Skeletal muscle cell (primary cell): ENCODE data around the gene RNPC3.

Experiments
- DNase-seq: peaks from one replicate; pipeline ENCODE4 v3.0.0-alpha.2; 2010; ENCODE audit warnings: low read depth
- H3K4me3 ChIP-seq: 2 replicates; pipeline ENCODE4 v1.5.1; 2011; ENCODE audit warnings: low read depth, mild to moderate bottlenecking, control low read depth, low read length, moderate library complexity

Gene RNPC3, protein sequence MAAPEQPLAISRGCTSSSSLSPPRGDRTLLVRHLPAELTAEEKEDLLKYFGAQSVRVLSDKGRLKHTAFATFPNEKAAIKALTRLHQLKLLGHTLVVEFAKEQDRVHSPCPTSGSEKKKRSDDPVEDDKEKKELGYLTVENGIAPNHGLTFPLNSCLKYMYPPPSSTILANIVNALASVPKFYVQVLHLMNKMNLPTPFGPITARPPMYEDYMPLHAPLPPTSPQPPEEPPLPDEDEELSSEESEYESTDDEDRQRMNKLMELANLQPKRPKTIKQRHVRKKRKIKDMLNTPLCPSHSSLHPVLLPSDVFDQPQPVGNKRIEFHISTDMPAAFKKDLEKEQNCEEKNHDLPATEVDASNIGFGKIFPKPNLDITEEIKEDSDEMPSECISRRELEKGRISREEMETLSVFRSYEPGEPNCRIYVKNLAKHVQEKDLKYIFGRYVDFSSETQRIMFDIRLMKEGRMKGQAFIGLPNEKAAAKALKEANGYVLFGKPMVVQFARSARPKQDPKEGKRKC

DNA sequence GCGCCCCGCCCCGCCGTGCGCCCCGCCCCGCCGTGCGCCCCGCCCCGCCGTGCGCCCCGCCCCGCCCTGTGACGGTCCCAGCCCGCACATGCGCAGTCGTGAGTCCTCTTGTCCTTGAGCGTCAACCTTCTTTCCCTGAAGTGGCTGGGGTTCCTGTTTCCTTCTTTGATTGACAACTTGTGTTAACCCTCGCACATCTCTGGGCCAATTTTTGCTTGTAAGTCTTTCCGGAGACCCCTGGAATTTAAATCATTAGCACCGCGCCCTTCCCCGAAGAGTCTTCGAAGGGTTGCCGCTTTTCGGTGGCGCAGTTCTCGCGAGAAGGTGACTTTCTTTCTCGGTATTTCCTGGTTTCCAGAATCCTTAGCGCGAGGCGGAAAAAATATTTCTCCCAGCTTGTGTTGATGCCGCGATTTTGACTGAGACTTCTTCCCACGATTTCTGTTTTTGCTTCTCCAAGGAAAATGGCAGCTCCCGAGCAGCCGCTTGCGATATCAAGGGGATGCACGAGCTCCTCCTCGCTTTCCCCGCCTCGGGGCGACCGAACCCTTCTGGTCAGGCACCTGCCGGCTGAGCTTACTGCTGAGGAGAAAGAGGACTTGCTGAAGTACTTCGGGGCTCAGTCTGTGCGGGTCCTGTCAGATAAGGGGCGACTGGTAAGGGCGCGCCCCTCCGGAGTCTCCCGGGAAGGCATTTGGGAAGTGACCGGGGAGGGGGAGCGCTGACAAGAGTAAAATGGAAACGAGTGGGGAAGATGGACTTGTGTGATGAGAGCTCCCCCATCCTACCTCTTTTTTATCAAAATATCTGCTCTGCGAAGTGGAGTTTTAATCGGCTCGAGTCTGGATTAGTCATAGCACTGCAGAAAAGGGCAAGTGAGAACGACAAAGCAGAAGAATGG lies at the start of gene RNPC3:
TSS of gene RNPC3 (plus strand) at position 93 of the 901 bp plus-strand sequence. CDS start at position 465, 372 bp downstream.
- H3K4me3 ChIP-seq = peak within 1 kb of the TSS; percentile 83
- DNase-seq = peak; percentile 64

DNA sequence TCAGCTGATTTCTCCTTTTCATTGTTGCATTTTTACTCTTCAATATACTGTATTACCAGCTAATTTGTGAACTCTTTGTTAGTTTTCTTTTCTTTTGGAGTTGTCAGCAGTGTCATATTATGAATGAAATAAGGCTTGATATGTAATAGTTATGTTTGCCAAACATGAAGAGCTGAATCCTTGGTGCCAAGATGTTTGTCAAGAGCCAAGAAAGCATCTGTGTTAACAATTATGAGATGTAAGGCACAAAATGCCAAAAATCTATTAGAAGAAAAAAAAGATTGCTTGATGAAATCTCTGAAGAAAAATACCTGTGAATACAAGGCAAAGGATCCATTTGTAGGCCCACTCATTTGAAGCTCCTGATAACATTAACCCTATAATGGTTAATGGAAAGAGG lies 48.4 kb upstream of the RNPC3 start:
- no peak overlapping the region for H3K4me3 ChIP-seq
- no peak for DNase-seq

DNA sequence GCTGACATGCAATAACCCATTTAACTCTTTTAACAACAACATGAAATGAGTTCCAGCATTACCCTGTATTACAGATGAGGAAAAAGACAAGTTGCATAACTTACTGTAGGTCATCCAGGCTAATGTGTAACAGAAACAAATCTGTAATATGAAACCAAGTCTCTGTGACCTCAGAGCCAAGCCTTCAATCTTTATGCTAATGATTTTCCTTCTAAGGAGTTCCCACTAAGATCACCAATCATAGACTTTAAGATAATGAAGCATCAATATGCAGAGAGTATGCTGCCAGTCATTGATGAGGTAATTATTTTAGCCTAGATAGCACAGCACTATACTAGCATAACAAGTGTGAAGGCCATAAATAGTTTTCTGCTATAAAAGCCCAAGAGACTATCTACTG lies 35.6 kb upstream of the RNPC3 start:
- no peak for DNase-seq
- no peak overlapping the region for H3K4me3 ChIP-seq

DNA sequence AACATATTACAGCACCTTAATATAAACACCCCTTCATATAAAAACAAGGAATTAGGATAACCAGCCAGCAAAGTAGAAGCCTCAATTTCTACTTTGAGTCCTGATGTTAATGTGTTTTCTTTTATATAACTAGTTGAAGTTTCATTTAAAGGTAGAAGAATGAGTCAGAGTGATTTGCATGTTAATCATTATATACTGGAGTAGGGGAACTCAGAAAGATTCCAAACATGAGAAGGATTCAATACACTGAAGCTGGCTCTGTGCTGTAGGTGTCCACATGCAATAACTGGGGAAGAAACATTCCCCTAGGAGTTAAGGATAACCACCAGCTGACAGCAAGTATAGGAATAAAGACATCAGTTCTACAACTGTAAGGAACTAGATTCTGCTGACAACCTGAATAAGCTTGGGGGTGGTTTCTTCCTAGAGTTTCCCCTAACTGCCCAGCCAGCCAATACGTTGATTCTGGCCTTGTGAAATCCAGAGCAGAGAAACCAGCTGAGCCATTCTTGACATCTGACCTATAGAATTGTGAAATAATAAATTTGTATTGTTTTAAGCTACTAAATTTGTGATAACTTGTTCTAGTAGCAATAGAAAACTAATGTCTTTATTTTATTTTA lies 33.4 kb upstream of the RNPC3 start:
- no peak overlapping the region for H3K4me3 ChIP-seq
- DNase-seq = peak; percentile 13

DNA sequence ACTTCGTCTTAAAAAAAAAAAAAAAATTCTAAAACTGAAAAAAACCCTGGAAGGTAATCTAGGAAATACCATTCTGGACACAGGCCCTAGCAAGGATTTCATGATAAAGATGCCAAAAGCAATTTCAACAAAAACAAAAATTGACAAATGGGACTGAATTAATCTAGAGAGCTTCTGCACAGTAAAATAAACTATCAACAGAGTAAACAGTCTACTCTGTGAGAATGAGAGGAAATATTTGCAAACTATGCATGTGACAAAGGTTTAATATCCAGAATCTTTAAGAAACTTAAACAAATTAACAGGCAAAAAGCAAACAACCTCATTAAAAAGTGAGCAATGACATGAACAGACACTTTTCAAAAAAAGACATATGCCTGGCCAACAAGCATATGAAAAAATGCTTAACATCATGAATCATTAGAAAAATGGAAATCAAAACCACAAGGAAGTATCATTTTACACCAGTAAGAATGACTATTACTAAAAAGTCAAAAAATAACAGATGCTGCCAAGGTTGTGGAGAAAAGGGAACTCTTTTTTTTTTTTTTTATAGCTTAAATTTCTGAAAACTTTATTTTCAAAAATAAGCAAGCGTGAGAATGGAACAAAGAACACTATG lies 29.4 kb upstream of the RNPC3 start:
- DNase-seq = no peak
- no peak overlapping the region for H3K4me3 ChIP-seq

DNA sequence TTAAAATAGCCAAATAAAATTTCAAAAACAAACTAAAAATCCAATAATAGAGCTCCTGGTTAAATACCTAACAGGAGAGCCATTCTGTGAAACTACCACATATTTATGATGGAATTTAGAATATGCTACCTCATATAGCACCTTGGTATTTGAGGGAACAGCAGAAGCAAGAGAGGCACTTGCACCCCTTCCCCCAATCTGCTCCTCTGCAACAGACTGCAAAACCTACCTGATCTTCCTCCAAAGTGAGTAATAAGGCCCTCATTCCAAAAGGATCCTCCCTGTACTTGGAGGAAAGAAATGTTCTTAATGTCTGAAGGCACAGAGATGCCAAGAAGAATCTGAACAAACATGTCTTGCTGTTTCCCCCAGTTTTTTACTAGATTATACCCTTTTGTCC lies 28.1 kb upstream of the RNPC3 start:
- DNase-seq = no peak
- no peak overlapping the region for H3K4me3 ChIP-seq

DNA sequence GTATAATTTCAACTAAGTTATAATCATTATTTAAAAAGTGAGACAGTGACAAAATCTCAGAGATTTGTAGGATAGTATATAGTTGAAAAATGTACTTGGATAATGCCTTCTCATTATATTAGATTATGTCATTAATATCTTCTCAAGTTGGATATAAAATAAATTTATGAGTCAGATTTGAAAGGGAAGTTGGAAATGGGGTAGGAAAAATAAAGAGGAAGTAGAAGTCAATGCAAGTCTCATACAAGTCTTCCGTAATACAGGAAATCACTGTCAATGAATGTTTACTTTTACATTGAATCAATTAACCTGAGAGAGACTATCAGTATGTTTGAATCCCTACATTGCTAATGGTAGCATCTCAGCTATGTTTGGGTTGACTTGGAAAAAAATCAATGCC lies 16.2 kb upstream of the RNPC3 start:
- DNase-seq = no peak
- no peak overlapping the region for H3K4me3 ChIP-seq

DNA sequence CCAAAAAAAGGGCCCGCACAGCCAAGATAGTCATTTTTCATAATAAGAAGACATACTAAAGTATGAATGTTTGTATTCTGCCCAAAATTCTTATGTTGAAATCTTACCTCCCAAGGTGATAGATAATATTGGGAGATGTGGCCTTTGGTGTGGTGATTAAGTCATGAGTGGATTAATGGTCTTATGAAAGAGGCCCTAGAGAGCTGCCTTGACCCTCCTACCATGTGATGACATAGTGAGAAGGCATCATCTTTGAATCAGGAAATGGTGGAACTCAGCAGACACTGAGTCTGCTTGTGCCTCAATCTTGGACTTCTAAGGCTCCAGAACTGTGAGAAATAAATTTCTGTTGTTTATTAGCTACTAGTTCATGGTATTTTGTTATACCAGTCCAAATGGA lies 11.8 kb upstream of the RNPC3 start:
- H3K4me3 ChIP-seq = no peak overlapping the region
- DNase-seq = no peak

DNA sequence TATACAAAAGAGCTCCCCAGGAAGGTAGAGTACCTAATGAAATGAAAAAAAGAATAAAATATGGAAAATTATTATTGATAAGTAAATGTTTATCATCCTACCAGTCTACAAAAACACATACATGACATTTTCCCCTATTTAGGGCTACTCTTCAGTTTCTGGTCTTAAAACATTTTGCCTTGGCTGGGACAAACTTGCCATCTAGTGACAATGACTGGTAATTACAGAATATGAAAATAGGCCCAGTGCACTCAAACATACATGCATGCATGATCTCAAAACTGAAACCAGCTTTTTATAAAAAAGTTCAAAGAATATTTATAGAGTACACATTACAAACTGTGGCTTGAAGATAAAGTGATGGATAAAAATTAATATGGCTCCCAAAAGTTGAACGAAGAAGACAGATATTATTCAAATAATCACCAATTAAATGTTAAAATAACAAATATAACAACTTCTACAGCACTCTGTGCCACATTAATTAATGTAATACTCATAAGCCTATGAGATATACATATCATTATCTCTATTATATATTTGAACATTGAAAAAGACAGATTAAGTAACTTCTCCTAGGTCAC lies 10.5 kb upstream of the RNPC3 start:
- DNase-seq = no peak
- no peak overlapping the region for H3K4me3 ChIP-seq

DNA sequence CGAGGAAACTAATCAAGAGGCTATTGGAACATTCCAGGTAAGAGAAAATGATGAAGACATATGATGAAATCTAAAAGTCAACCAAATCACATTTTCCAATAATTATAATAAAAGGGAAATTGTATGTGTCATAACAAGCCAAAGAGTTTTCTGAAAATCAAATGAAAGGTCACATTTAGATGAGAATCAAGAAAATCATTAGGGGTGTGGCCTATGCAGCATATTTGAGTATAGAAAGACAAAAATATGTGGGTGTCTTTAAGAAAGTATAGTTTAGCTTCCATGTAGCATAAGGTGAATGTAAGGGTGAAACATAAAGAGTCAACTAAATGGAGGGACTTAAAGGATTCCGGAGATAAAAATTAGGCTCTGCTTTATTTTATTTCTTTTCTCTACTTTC lies 9.2 kb upstream of the RNPC3 start:
- H3K4me3 ChIP-seq = no peak overlapping the region
- DNase-seq = no peak

DNA sequence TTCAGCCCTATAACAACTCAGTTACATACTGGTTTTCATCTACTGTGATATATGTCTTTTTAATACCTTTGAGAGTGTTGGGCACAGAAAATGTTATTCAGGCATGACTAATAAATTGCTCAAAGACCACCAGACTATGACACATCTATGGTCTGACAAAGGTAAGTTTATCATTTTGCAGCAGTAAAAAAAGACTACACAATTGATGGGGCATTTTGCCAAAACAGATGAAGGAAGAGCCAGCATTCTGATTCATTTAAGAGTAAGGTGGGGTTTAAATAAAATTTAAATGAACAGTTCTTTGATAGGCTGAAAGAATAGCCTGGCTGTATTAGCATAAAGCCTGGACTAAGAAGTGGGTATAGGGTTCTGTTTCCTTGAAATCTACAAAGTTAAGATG lies 8.8 kb upstream of the RNPC3 start:
- no peak overlapping the region for H3K4me3 ChIP-seq
- DNase-seq = no peak

DNA sequence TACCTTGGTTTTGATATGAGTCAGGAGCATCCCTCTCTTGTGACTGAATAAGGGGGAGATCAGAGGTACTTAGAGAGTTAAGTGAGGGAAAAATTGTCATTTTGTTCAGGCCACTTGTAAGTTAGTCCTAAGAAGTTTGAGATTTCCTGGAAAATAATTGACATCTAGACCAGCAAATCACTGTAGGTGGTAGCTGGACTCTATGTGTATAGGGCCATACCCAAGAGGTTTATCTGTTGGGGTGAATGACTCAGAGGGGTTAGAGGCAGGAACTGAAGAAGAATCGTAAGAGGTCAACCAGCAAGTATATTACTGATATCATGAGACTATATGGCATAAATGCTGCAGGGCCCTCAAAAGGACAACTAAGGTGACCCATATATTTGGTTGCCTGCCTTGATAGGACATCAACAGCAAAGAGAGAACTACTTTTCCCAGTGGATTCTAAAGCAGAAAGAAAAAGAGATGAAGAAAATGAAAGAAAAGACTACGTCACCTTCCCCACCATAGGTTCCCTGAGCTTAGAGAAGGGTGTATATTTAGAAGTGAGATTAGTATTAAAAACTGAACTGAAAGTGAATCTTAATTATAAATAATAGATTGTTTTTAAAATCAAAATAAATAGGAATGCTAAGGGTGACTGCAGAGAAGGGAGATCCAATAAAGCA lies 8.0 kb upstream of the RNPC3 start:
- no peak for DNase-seq
- H3K4me3 ChIP-seq = no peak overlapping the region

DNA sequence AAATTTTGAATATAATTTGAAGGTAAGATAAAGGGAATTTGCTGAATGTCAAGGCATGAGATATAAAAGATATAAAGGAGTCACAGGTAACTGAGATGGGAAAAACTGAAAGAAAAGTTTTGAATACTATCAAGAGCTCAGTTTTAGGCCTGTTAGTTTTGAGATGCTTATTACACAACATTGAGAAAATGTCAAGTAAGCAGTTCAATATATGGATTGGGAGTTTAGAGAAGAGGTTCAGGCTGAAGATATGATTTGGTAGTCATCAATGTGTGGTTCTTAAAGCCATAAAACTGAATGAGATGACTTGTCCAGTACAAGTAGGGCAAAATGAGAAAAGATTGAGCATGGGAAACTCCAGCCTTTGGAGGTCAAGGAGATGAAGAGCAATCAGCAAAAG lies 4.7 kb upstream of the RNPC3 start:
- H3K4me3 ChIP-seq = no peak overlapping the region
- DNase-seq = no peak

DNA sequence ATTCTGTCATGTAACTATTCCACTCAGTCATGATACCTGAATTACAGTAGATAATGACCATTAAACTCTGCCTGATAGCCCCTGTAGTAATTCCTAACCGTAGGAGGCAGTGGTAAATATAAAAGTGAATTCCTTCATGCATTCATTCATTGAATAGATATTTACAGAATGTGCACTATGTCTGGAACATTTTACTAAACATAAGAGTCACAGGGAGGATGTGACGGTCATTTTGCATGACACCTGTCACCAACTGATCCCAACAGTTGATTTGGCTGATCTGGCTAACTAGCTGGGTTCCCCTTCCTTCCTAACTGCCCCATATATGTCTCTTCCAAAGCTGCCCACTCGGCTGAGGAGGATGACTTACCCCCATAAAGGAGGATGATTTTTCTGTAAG lies 2.2 kb upstream of the RNPC3 start:
- DNase-seq = no peak
- no peak overlapping the region for H3K4me3 ChIP-seq

DNA sequence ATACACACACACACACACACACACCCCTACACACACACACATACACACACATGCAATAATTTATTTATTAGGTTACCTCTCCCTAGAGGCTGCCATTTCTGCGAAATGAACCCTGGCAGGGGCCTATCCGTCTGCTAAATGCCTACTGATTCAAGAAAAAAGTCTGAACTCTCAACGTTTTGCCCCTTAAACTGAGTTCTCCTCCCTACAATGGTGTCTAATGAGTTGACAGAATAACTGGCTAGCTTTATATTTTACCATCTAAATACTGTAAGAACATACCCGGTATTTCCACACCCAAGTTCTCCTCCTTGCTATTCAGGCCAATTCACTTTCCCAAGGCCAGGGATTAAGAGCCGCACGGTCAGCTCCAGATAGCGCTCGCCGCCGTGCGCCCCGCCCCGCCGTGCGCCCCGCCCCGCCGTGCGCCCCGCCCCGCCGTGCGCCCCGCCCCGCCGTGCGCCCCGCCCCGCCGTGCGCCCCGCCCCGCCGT lies 339 bp upstream of the RNPC3 start:
- H3K4me3 ChIP-seq = peak overlapping the region; percentile 38
- no peak for DNase-seq

DNA sequence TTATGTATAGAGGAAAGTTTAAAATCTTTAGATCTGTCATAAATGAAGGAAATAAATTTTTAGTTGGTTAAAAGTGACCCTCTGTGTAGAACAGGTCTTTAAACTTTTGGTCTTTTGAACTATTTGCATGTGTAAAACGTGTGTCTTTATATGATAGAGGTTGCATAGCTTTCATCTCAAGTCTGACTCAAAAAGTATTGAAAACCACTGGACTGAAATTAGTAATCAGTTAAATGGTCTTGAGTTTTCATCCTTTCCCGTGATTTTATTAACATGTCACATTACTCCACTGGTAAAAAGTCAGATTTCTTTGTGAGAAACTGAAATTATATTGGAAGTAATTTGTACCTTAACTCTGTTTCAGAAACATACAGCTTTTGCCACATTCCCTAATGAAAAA lies 1.8 kb downstream of the RNPC3 start:
- DNase-seq = no peak
- H3K4me3 ChIP-seq = no peak overlapping the region

DNA sequence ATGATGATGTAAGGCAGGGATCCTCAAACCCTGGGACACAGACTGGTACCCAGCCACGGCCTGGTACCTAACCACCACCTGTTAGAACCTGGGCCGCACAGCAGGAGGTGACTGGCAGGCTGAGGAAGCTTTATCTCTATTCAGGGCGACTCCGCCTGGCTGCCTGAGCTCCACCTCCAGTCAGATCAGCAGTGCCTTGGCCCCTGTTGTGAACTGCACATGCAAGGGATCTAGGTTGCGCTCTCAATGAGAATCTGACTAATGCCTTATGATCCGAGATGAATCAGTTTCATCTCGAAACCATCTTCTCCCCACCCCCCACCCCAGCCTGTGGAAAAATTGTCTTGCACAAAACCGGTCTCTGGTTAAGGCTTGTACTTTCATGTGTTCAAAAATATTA lies 4.2 kb downstream of the RNPC3 start:
- no peak overlapping the region for H3K4me3 ChIP-seq
- no peak for DNase-seq

DNA sequence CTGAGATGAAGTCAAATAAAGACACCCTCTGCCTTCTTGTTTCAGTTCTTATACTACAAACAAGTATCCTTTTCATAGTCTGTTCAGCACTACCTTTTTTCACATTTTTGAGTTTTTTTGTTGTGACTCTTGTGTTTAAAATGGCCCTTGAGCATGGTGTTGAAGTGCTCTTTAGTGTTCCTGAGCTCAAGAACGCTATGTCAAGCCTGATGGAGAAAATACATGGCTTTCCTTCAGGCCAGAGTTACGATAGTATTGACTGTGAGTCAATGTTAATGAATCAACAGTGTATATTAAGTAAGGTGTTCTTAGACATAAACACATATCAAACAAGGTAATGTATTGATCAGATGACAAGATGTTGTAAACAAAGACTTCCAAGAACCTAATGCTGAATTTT lies 12.7 kb downstream of the RNPC3 start:
- H3K4me3 ChIP-seq = no peak overlapping the region
- no peak for DNase-seq

DNA sequence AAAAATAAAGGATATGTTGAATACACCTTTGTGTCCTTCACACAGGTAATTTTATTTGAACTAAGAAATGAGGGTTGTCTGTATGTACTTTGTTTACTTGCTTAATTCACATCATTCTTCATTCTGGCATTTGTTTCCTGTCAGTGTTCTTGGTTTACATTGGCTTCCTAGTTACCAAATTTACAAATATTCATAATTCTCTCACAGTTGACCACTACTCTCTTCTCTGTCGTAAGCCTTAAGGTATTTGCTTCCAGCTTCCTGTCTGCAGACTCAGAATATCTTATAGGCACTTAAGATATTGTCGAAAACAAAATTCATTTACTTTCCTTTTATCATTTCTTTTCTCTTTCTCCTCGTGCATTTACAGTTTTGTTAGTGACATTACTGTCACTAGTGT lies 15.9 kb downstream of the RNPC3 start:
- no peak overlapping the region for H3K4me3 ChIP-seq
- no peak for DNase-seq
